Measurements from ENCODE around the gene GDF10.

- no peak for TF ChIP-seq CTCF (IDR thresholded peaks at IDR 0.05)
- TF ChIP-seq POLR2A (IDR thresholded peaks at IDR 0.05): no peak
These were observed 54.9 kb downstream of the GDF10 start for GRCh38 chr10:47354900-47355299.
